GM23338 (cell line): ENCODE measurements around the gene HDAC5. TPM values are rescaled to one million over a fixed set of nuclear protein-coding genes. Genes with fewer than 3 reads are reported as not detected.

Experiments used
- ATAC-seq: fragments of 200-7000 bp; cut with Tn5 transposase; 3 replicates; pipeline ENCODE4 v1.9.1; 2020
- DNase-seq: peaks from one replicate; pipeline ENCODE4 v3.0.0-alpha.2; 2015; ENCODE audit warnings: low spot score
- H2AFZ ChIP-seq: fragments of 200-600 bp; sonication (generic); 2 replicates; pipeline ENCODE4 v1.8.0; 2016; ENCODE audit warnings: antibody characterized with exemption, mild to moderate bottlenecking, moderate library complexity
- H3F3A ChIP-seq: fragments of 200-600 bp; sonication (generic); replicated peaks from 2 replicates; pipeline ENCODE4 v1.8.0; 2017; ENCODE audit warnings: antibody characterized with exemption, mixed run types, low read depth
- H3K27ac ChIP-seq: fragments of 200-600 bp; sonication (generic); 2 replicates; pipeline ENCODE4 v1.6.1; 2016; ENCODE audit warnings: low read depth
- H3K27me3 ChIP-seq: fragments of 200-600 bp; sonication (generic); 2 replicates; pipeline ENCODE4 v1.8.0; 2016; ENCODE audit warnings: mild to moderate bottlenecking, mixed run types, moderate library complexity; ENCODE audit not compliant: insufficient read depth
- H3K36me3 ChIP-seq: fragments of 200-600 bp; sonication (generic); 2 replicates; pipeline ENCODE4 v1.8.0; 2016; ENCODE audit warnings: mild to moderate bottlenecking; ENCODE audit not compliant: insufficient read depth
- H3K4me1 ChIP-seq: fragments of 200-600 bp; sonication (generic); 2 replicates; pipeline ENCODE4 v1.8.0; 2016; ENCODE audit warnings: mild to moderate bottlenecking, moderate library complexity; ENCODE audit not compliant: insufficient read depth
- H3K4me2 ChIP-seq: fragments of 200-600 bp; sonication (generic); 2 replicates; pipeline ENCODE4 v1.7.1; 2017; ENCODE audit warnings: mixed run types
- H3K4me3 ChIP-seq: fragments of 200-600 bp; sonication (generic); 2 replicates; pipeline ENCODE4 v1.6.1; 2016; ENCODE audit warnings: mixed run types
- H3K79me2 ChIP-seq: fragments of 200-600 bp; sonication (generic); replicated peaks from 2 replicates; pipeline ENCODE4 v1.8.0; 2017; ENCODE audit warnings: mild to moderate bottlenecking; ENCODE audit not compliant: insufficient read depth
- H3K9me2 ChIP-seq: fragments of 200-600 bp; sonication (generic); 2 replicates; pipeline ENCODE4 v1.8.0; 2017; ENCODE audit not compliant: insufficient read depth
- H4K20me1 ChIP-seq: fragments of 200-600 bp; sonication (generic); replicated peaks from 2 replicates; pipeline ENCODE4 v1.8.0; 2017; ENCODE audit warnings: mild to moderate bottlenecking; ENCODE audit not compliant: insufficient read depth
- H3K27ac Mint-ChIP-seq: 2 replicates; pipeline ENCODE4 v1.8.0; 2020; ENCODE audit warnings: inconsistent platforms, mild to moderate bottlenecking, moderate library complexity, mixed read lengths
- H3K27me3 Mint-ChIP-seq: 3 replicates; pipeline ENCODE4 v1.8.0; 2022; ENCODE audit warnings: low read depth, mild to moderate bottlenecking, moderate library complexity, mixed read lengths, inconsistent platforms; ENCODE audit not compliant: insufficient read depth, poor library complexity
- H3K36me3 Mint-ChIP-seq: 3 replicates; pipeline ENCODE4 v1.8.0; 2021; ENCODE audit warnings: low read depth, mild to moderate bottlenecking, inconsistent platforms, moderate library complexity, mixed read lengths
- H3K4me1 Mint-ChIP-seq: 3 replicates; pipeline ENCODE4 v1.8.0; 2020; ENCODE audit warnings: mild to moderate bottlenecking, inconsistent platforms, mixed read lengths
- H3K4me3 Mint-ChIP-seq: 3 replicates; pipeline ENCODE4 v1.8.0; 2021; ENCODE audit warnings: moderate library complexity, mild to moderate bottlenecking, inconsistent platforms, mixed read lengths
- H3K9me3 Mint-ChIP-seq: 3 replicates; pipeline ENCODE4 v1.8.0; 2020; ENCODE audit warnings: moderate library complexity, mild to moderate bottlenecking, inconsistent platforms, mixed read lengths
- CREB1 ChIP-seq: fragments of 250-450 bp; sonication (Bioruptor Pico); IDR thresholded peaks from 2 replicates; pipeline ENCODE4 v1.5.0; 2020; ENCODE audit warnings: low read depth, mild to moderate bottlenecking, moderate library complexity
- CTCF ChIP-seq, 2 experiments: fragments of 200-600 bp in 1 of 2; sonication (generic) in 1 of 2; conservative IDR thresholded peaks; 2 replicates each; pipeline versions ENCODE4 v1.5.1 to v1.6.1; 2016 to 2017; ENCODE audit warnings: antibody characterized with exemption in 2 of 2, low read depth in 2 of 2, mild to moderate bottlenecking in 2 of 2, moderate library complexity in 1 of 2
- ETS1 ChIP-seq: IDR thresholded peaks from 2 replicates; pipeline ENCODE4 v1.6.1; 2016; ENCODE audit warnings: antibody characterized with exemption
- EZH2 ChIP-seq: fragments of 200-600 bp; sonication (generic); IDR thresholded peaks from one replicate; pipeline ENCODE4 v1.8.0; 2017; ENCODE audit warnings: antibody characterized with exemption, mild to moderate bottlenecking, low read depth; ENCODE audit not compliant: unreplicated experiment
- JUNB ChIP-seq: IDR thresholded peaks from one replicate; pipeline ENCODE4 v1.6.1; 2016; ENCODE audit warnings: antibody characterized with exemption; ENCODE audit not compliant: unreplicated experiment
- NANOG ChIP-seq: IDR thresholded peaks from 2 replicates; pipeline ENCODE4 v1.6.1; 2016; ENCODE audit warnings: antibody characterized with exemption, borderline replicate concordance
- POLR2AphosphoS5 ChIP-seq: IDR thresholded peaks from 2 replicates; pipeline ENCODE4 v1.6.1; 2016; ENCODE audit warnings: antibody characterized with exemption, low read depth
- REST ChIP-seq: IDR thresholded peaks from one replicate; pipeline ENCODE4 v1.6.1; 2018; ENCODE audit warnings: antibody characterized with exemption; ENCODE audit not compliant: unreplicated experiment
- STAT1 ChIP-seq: IDR thresholded peaks from one replicate; pipeline ENCODE4 v1.6.1; 2016; ENCODE audit warnings: antibody characterized with exemption; ENCODE audit not compliant: unreplicated experiment
- ZNF331 ChIP-seq: fragments of 250-450 bp; sonication (Bioruptor Pico); IDR thresholded peaks from 2 replicates; pipeline ENCODE4 v1.5.0; 2020; ENCODE audit warnings: low read depth, mild to moderate bottlenecking, moderate library complexity
- ZNF462 ChIP-seq: fragments of 250-450 bp; sonication (Bioruptor Pico); IDR thresholded peaks from 2 replicates; pipeline ENCODE4 v1.5.0; 2020; ENCODE audit warnings: mild to moderate bottlenecking, moderate library complexity
- polyA plus RNA-seq: library from polyadenylated mRNA; unstranded; fragments of >200 nt; fragmentation: Nextera tagmentation; extraction: Ambion mirVana; gene quantifications from 2 replicates; pipeline ENCODE4 v1.2.1, GENCODE V29; 2016
- total RNA-seq: library from RNA; depleted of rRNA; stranded (reverse); fragments of >200 nt; shearing (Covaris generic); gene quantifications from 2 replicates; pipeline ENCODE4 v1.2.3, GENCODE V29; 2014

Gene HDAC5
- total and polyA plus RNA-seq, 2 experiments from 2014 or later, result 16.9 to 71.1 TPM

GRCh38 chr17:44120851-44121605 is 2.4 kb downstream of the HDAC5 start:
- no peak for DNase-seq
- Histone ChIP-seq H3K27ac (0 out of 2 replicates have a peak overlapping the region, but pooled peaks have one; percentile 9), H3K4me2 (peak overlapping the region; percentile 98), H3K79me2 (peaks cover 44% of the 10 kb centered on the region), H3F3A (peaks cover 5% of the 10 kb centered on the region; the same call in 1 of the 2 replicates), H3K4me3 (peak overlapping the region; percentile 96; the same call in 1 of the 2 replicates), H3K27me3 (no peaks in the 10 kb centered on the region), H4K20me1 (peaks cover 17% of the 10 kb centered on the region), H2AFZ (no peak overlapping the region), H3K4me1 (peaks cover 38% of the 10 kb centered on the region), H3K9me2 (no peaks in the 10 kb centered on the region), H3K36me3 (no peaks in the 10 kb centered on the region)
- H3K27me3 Mint-ChIP-seq, result peaks cover 7% of the 10 kb centered on the region
- peaks cover 64% of the 10 kb centered on the region for H3K4me1 Mint-ChIP-seq
- peak overlapping the region; percentile 89 for H3K4me3 Mint-ChIP-seq
- no peak for TF ChIP-seq EZH2
- no peak for TF ChIP-seq REST
- no peak for TF ChIP-seq NANOG
- no peak for TF ChIP-seq CREB1 (CRISPR knock-in tag)
- TF ChIP-seq CTCF (conservative IDR thresholded peaks at IDR 0.05; ENCODE audit: low read depth in 2 of 2), result no peak
- TF ChIP-seq JUNB, result no peak
- no peak for TF ChIP-seq ETS1
- no peak for TF ChIP-seq POLR2AphosphoS5
- no peak for TF ChIP-seq STAT1
- no peak for TF ChIP-seq ZNF462 (CRISPR knock-in tag)
- TF ChIP-seq ZNF331, result no peak
- no peak; the same call in 2 of the 3 replicates for ATAC-seq
- H3K9me3 Mint-ChIP-seq, result no peaks in the 10 kb centered on the region
- H3K36me3 Mint-ChIP-seq, result peaks cover 3% of the 10 kb centered on the region; the same call in 1 of the 3 replicates
- H3K27ac Mint-ChIP-seq, result no peak overlapping the region; the same call in none of the 2 replicates
